ENCODE results near the gene PRDM5.
A peak's percentile ranks its signal among the peaks of the same experiment; 100 is the strongest.

The PRDM5 gene

GRCh38 chr4:120771907-120772306, 150.6 kb downstream of the PRDM5 start:
- Mint-ChIP-seq H3K4me3 (no peak overlapping the region), H3K27ac (no peak overlapping the region), H3K27me3 (ENCODE audit: low read depth, poor library complexity) (no peaks in the 10 kb centered on the region), H3K36me3 (ENCODE audit: low read depth) (peaks cover 34% of the 10 kb centered on the region), H3K4me1 (peaks cover 11% of the 10 kb centered on the region), H3K9me3 (peaks cover 24% of the 10 kb centered on the region)
- DNase-seq = no peak
- no peak for TF ChIP-seq CTCF (IDR thresholded peaks at IDR 0.05)

- Mint-ChIP-seq H3K9me3 (peaks cover 27% of the 10 kb centered on the region), H3K36me3 (ENCODE audit: low read depth) (peaks cover 42% of the 10 kb centered on the region), H3K27ac (no peak overlapping the region), H3K4me3 (no peak overlapping the region), H3K27me3 (ENCODE audit: low read depth, poor library complexity) (no peaks in the 10 kb centered on the region), H3K4me1 (peaks cover 19% of the 10 kb centered on the region)
- DNase-seq = no peak
- no peak for TF ChIP-seq CTCF (IDR thresholded peaks at IDR 0.05)
Observed at GRCh38 chr4:120770897-120771296, 151.6 kb downstream of the PRDM5 start.

- peak overlapping the region; percentile 93 for H3K27ac Mint-ChIP-seq
- no peak for DNase-seq
- no peaks in the 10 kb centered on the region for H3K27me3 Mint-ChIP-seq (ENCODE audit: low read depth, poor library complexity)
- H3K36me3 Mint-ChIP-seq (ENCODE audit: low read depth) = peaks cover 42% of the 10 kb centered on the region
- TF ChIP-seq CTCF (IDR thresholded peaks at IDR 0.05) = no peak
- peaks cover 27% of the 10 kb centered on the region for H3K9me3 Mint-ChIP-seq
- peaks cover 32% of the 10 kb centered on the region for H3K4me1 Mint-ChIP-seq
- H3K4me3 Mint-ChIP-seq = peak overlapping the region; percentile 19
Observed at GRCh38 chr4:120769227-120769626, 153.3 kb downstream of the PRDM5 start.

GRCh38 chr4:120765260-120765680, 157.3 kb downstream of the PRDM5 start:
- Mint-ChIP-seq H3K27me3 (ENCODE audit: low read depth, poor library complexity) (no peaks in the 10 kb centered on the region), H3K9me3 (peaks cover 19% of the 10 kb centered on the region), H3K27ac (peak overlapping the region; percentile 89), H3K4me3 (no peak overlapping the region), H3K36me3 (ENCODE audit: low read depth) (peaks cover 40% of the 10 kb centered on the region), H3K4me1 (peaks cover 51% of the 10 kb centered on the region)
- peak; percentile 39 for DNase-seq
- no peak for TF ChIP-seq CTCF (IDR thresholded peaks at IDR 0.05)

- no peak overlapping the region for H3K4me3 Mint-ChIP-seq
- H3K9me3 Mint-ChIP-seq = peaks cover 13% of the 10 kb centered on the region
- H3K27me3 Mint-ChIP-seq (ENCODE audit: low read depth, poor library complexity) = peaks cover under 1% of the 10 kb centered on the region
- peaks cover 42% of the 10 kb centered on the region for H3K4me1 Mint-ChIP-seq
- H3K27ac Mint-ChIP-seq = no peak overlapping the region
- no peak for DNase-seq
- TF ChIP-seq CTCF (IDR thresholded peaks at IDR 0.05) = no peak
- peaks cover 40% of the 10 kb centered on the region for H3K36me3 Mint-ChIP-seq (ENCODE audit: low read depth)
Observed at GRCh38 chr4:120763650-120764049, 158.9 kb downstream of the PRDM5 start.

GRCh38 chr4:120761070-120761469, 161.5 kb downstream of the PRDM5 start:
- TF ChIP-seq CTCF (IDR thresholded peaks at IDR 0.05) = no peak
- Mint-ChIP-seq H3K4me1 (peaks cover 32% of the 10 kb centered on the region), H3K36me3 (ENCODE audit: low read depth) (peaks cover 35% of the 10 kb centered on the region), H3K4me3 (no peak overlapping the region), H3K27me3 (ENCODE audit: low read depth, poor library complexity) (peaks cover 3% of the 10 kb centered on the region), H3K27ac (peak overlapping the region; percentile 15), H3K9me3 (no peaks in the 10 kb centered on the region)
- no peak for DNase-seq

Measured in nephron progenitor cell (in vitro differentiated cells).